ENCODE measurements around the gene CASK. TPM values are rescaled to one million over a fixed set of nuclear protein-coding genes. Genes with fewer than 3 reads are reported as not detected.
"Not testable (repeated sequence)": the region's sequence is repeated elsewhere in the genome, so short reads cannot be mapped to it uniquely, and the experiment has no call there.

Gene CASK
- total and polyA plus RNA-seq, 4 donors: 3.6 to 14.8 (median 6.2) TPM

DNA sequence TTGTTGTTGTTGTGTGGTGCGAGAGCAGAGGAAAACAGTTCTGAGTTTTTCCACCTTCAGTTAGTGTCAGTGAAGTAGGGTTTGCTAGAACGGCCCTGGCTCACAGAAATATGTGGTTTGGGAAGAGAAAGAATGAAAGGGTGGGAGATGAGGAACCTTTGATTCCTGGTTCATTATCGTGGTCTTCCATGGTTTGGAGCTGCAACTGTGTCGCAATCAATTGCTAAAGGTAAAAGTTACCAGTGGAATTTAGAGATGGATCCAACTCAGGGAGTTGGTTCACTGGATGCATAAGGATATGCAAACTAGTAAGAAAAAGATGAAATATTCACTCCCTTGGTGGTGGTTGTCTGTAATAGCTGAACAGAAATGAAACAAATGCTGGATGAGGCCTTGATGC, 270.2 kb downstream of the CASK start:
- peaks cover 0 to under 1% (median 0%) of the 10 kb centered on the region in 4 donors for H3K36me3 ChIP-seq (ENCODE audit: control insufficient read depth in 4 of 4, insufficient read depth in 3 of 4, low read depth in 1 of 4, low read length in 3 of 4)
- H3K9me3 ChIP-seq (ENCODE audit: control insufficient read depth in 4 of 4, low read length in 3 of 4): no peaks in the 10 kb centered on the region
- no peak overlapping the region for H3K4me3 ChIP-seq (ENCODE audit: low read depth in 1 of 3, low read length in 3 of 3)
- H3K4me1 ChIP-seq (ENCODE audit: control insufficient read depth in 4 of 4, insufficient read depth in 4 of 4, low read length in 3 of 4): no peaks in the 10 kb centered on the region
- TF ChIP-seq NR2F2 (IDR thresholded peaks at IDR 0.05) (no peak), GABPA (IDR thresholded peaks at IDR 0.05 in 1 of 2, conservative IDR thresholded peaks at IDR 0.05 in 1 of 2) (no peak), JUND (IDR thresholded peaks at IDR 0.05) (no peak), RAD21 (IDR thresholded peaks at IDR 0.05) (no peak), EGR1 (IDR thresholded peaks at IDR 0.05; ENCODE audit: low read depth in 2 of 2) (no peak), HNF4G (IDR thresholded peaks at IDR 0.05) (no peak)
- TF ChIP-seq, protein P1, sequence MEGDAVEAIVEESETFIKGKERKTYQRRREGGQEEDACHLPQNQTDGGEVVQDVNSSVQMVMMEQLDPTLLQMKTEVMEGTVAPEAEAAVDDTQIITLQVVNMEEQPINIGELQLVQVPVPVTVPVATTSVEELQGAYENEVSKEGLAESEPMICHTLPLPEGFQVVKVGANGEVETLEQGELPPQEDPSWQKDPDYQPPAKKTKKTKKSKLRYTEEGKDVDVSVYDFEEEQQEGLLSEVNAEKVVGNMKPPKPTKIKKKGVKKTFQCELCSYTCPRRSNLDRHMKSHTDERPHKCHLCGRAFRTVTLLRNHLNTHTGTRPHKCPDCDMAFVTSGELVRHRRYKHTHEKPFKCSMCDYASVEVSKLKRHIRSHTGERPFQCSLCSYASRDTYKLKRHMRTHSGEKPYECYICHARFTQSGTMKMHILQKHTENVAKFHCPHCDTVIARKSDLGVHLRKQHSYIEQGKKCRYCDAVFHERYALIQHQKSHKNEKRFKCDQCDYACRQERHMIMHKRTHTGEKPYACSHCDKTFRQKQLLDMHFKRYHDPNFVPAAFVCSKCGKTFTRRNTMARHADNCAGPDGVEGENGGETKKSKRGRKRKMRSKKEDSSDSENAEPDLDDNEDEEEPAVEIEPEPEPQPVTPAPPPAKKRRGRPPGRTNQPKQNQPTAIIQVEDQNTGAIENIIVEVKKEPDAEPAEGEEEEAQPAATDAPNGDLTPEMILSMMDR (IDR thresholded peaks at IDR 0.05; ENCODE audit: low read depth, low read length, missing input control): no peak
- TF ChIP-seq, protein P2, sequence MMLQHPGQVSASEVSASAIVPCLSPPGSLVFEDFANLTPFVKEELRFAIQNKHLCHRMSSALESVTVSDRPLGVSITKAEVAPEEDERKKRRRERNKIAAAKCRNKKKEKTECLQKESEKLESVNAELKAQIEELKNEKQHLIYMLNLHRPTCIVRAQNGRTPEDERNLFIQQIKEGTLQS (IDR thresholded peaks at IDR 0.05): no peak
- H3K27ac ChIP-seq (ENCODE audit: low read depth in 1 of 2, low read length in 2 of 2): no peak overlapping the region
- no peaks in the 10 kb centered on the region for H3K27me3 ChIP-seq (ENCODE audit: control insufficient read depth in 4 of 4, insufficient read depth in 4 of 4, low read length in 3 of 4)
- no peak for DNase-seq (ENCODE audit: low spot score)
- no peak overlapping the region for H3K9ac ChIP-seq (ENCODE audit: low read depth in 1 of 2, low read length in 2 of 2)
- WGBS: 96% methylated on average over 4 of the region's 4 CpGs

DNA sequence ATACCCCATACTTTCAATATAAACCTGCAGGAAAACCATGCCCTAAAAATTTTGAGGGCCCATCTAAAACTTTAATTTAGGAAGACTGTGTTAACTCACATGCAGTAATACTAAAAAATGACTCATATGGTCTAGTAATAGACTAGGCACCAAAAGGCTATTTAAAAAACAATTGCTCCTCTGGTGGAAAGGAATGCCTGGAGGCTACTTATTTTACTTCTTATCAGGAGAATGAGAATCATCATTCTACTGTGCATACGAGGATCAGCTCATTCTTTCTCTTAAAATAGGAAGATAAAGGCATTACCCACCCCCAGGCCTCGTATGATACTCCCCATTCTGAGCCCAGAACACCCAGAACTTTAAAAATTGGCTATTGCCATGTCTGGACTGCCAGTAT, 277.2 kb downstream of the CASK start:
- H3K27me3 ChIP-seq (ENCODE audit: control insufficient read depth in 4 of 4, insufficient read depth in 4 of 4, low read length in 3 of 4); H3K4me3 ChIP-seq (ENCODE audit: low read depth in 1 of 3, low read length in 3 of 3); H3K9ac ChIP-seq (ENCODE audit: low read depth in 1 of 2, low read length in 2 of 2); H3K27ac ChIP-seq (ENCODE audit: low read depth in 1 of 2, low read length in 2 of 2); H3K36me3 ChIP-seq (ENCODE audit: control insufficient read depth in 4 of 4, insufficient read depth in 3 of 4, low read depth in 1 of 4, low read length in 3 of 4); H3K9me3 ChIP-seq (ENCODE audit: control insufficient read depth in 4 of 4, low read length in 3 of 4); H3K4me1 ChIP-seq (ENCODE audit: control insufficient read depth in 4 of 4, insufficient read depth in 4 of 4, low read length in 3 of 4); DNase-seq (ENCODE audit: low spot score): not testable (repeated sequence)
- WGBS: 92% methylated on average over 2 of the region's 2 CpGs

DNA sequence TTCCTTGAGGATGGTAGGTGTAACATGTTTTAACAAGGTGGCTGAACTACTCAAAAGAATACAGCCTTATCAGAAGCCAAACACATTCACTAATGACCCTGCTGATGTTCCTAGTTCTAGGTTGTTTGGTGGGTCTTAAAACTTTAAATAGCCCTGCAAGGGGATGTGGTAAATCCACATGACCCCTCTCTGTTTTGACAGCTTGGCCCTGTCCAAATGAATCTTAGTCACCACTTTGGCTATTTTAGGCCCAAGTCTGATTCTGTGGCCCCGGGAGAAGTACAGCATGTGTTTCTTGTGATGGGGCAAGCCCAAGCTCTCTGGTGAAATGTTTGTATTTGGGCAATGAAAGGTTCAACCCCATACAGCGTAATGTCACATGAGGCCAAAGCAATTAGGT, 289.1 kb downstream of the CASK start:
- H3K9ac ChIP-seq (ENCODE audit: low read depth in 1 of 2, low read length in 2 of 2): no peak overlapping the region
- no peaks in the 10 kb centered on the region for H3K36me3 ChIP-seq (ENCODE audit: control insufficient read depth in 4 of 4, insufficient read depth in 3 of 4, low read depth in 1 of 4, low read length in 3 of 4)
- no peak overlapping the region for H3K27ac ChIP-seq (ENCODE audit: low read depth in 1 of 2, low read length in 2 of 2)
- H3K4me1 ChIP-seq (ENCODE audit: control insufficient read depth in 4 of 4, insufficient read depth in 4 of 4, low read length in 3 of 4): no peaks in the 10 kb centered on the region
- 40% methylated on average over 2 of the region's 2 CpGs for WGBS
- no peaks in the 10 kb centered on the region for H3K9me3 ChIP-seq (ENCODE audit: control insufficient read depth in 4 of 4, low read length in 3 of 4)
- H3K27me3 ChIP-seq (ENCODE audit: control insufficient read depth in 4 of 4, insufficient read depth in 4 of 4, low read length in 3 of 4): no peaks in the 10 kb centered on the region
- H3K4me3 ChIP-seq (ENCODE audit: low read depth in 1 of 3, low read length in 3 of 3): no peak overlapping the region
- TF ChIP-seq TAF1 (conservative IDR thresholded peaks at IDR 0.05) (no peak), RAD21 (IDR thresholded peaks at IDR 0.05) (no peak), JUND (IDR thresholded peaks at IDR 0.05) (no peak), FOXA2 (IDR thresholded peaks at IDR 0.05) (no peak), NR2F2 (IDR thresholded peaks at IDR 0.05) (no peak), SP1 (IDR thresholded peaks at IDR 0.05) (no peak), EGR1 (IDR thresholded peaks at IDR 0.05; ENCODE audit: low read depth in 2 of 2) (no peak), GABPA (IDR thresholded peaks at IDR 0.05 in 1 of 2, conservative IDR thresholded peaks at IDR 0.05 in 1 of 2) (no peak), HNF4G (IDR thresholded peaks at IDR 0.05) (no peak), YY1 (IDR thresholded peaks at IDR 0.05) (no peak), FOXA1 (IDR thresholded peaks at IDR 0.05) (no peak), RXRA (IDR thresholded peaks at IDR 0.05) (no peak), HNF4A (conservative IDR thresholded peaks at IDR 0.05) (no peak)
- TF ChIP-seq, protein P3, sequence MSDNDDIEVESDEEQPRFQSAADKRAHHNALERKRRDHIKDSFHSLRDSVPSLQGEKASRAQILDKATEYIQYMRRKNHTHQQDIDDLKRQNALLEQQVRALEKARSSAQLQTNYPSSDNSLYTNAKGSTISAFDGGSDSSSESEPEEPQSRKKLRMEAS (IDR thresholded peaks at IDR 0.05): no peak
- TF ChIP-seq, protein P4, sequence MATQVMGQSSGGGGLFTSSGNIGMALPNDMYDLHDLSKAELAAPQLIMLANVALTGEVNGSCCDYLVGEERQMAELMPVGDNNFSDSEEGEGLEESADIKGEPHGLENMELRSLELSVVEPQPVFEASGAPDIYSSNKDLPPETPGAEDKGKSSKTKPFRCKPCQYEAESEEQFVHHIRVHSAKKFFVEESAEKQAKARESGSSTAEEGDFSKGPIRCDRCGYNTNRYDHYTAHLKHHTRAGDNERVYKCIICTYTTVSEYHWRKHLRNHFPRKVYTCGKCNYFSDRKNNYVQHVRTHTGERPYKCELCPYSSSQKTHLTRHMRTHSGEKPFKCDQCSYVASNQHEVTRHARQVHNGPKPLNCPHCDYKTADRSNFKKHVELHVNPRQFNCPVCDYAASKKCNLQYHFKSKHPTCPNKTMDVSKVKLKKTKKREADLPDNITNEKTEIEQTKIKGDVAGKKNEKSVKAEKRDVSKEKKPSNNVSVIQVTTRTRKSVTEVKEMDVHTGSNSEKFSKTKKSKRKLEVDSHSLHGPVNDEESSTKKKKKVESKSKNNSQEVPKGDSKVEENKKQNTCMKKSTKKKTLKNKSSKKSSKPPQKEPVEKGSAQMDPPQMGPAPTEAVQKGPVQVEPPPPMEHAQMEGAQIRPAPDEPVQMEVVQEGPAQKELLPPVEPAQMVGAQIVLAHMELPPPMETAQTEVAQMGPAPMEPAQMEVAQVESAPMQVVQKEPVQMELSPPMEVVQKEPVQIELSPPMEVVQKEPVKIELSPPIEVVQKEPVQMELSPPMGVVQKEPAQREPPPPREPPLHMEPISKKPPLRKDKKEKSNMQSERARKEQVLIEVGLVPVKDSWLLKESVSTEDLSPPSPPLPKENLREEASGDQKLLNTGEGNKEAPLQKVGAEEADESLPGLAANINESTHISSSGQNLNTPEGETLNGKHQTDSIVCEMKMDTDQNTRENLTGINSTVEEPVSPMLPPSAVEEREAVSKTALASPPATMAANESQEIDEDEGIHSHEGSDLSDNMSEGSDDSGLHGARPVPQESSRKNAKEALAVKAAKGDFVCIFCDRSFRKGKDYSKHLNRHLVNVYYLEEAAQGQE (IDR thresholded peaks at IDR 0.05): no peak
- TF ChIP-seq, protein P5, sequence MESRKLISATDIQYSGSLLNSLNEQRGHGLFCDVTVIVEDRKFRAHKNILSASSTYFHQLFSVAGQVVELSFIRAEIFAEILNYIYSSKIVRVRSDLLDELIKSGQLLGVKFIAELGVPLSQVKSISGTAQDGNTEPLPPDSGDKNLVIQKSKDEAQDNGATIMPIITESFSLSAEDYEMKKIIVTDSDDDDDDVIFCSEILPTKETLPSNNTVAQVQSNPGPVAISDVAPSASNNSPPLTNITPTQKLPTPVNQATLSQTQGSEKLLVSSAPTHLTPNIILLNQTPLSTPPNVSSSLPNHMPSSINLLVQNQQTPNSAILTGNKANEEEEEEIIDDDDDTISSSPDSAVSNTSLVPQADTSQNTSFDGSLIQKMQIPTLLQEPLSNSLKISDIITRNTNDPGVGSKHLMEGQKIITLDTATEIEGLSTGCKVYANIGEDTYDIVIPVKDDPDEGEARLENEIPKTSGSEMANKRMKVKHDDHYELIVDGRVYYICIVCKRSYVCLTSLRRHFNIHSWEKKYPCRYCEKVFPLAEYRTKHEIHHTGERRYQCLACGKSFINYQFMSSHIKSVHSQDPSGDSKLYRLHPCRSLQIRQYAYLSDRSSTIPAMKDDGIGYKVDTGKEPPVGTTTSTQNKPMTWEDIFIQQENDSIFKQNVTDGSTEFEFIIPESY (IDR thresholded peaks at IDR 0.05): no peak
- TF ChIP-seq, protein P2 (IDR thresholded peaks at IDR 0.05): no peak
- TF ChIP-seq, protein P1 (IDR thresholded peaks at IDR 0.05; ENCODE audit: low read depth, low read length, missing input control): no peak
- DNase-seq (ENCODE audit: low spot score): no peak
